Peyer's patch (tissue), 4 donors: ENCODE results near the gene WARS2. TPM values are rescaled to one million over a fixed set of nuclear protein-coding genes. Genes with fewer than 3 reads are reported as not detected.
A peak's percentile ranks its signal among the peaks of the same experiment; 100 is the strongest.

Experiments
- DNase-seq, 3 donors: peaks; one replicate each; pipeline ENCODE4 v3.0.0-alpha.2; 2017 to 2019
- H3K27ac ChIP-seq, 4 donors: fragments of 200-600 bp; sonication (generic); one replicate each; pipeline ENCODE4 v1.5.1; 2016 to 2019
- H3K27me3 ChIP-seq, 2 donors: fragments of 200-600 bp; sonication (generic); one replicate each; pipeline ENCODE4 v1.5.1; 2019
- H3K36me3 ChIP-seq, 3 donors: fragments of 200-600 bp; sonication (generic); one replicate each; pipeline ENCODE4 v1.5.1; 2016 to 2019
- H3K4me1 ChIP-seq, 4 donors: fragments of 200-600 bp; sonication (generic); one replicate each; pipeline ENCODE4 v1.5.1; 2016 to 2019
- H3K4me3 ChIP-seq, 4 donors: fragments of 200-600 bp; sonication (generic); 1 replicate in 3 of 4; 2 replicates in 1 of 4; pipeline ENCODE4 v1.5.1; 2016 to 2019; ENCODE audit warnings: mild to moderate bottlenecking in 1 of 4
- H3K9me3 ChIP-seq, 4 donors: fragments of 200-600 bp; sonication (generic); one replicate each; pipeline ENCODE4 v1.5.1; 2016 to 2019; ENCODE audit warnings: mild to moderate bottlenecking in 1 of 4
- CTCF ChIP-seq, 6 experiments: fragments of 450-650 bp in 4 of 6; fragments of 200-600 bp in 2 of 6; sonication (generic) in 1 of 6; IDR thresholded peaks; one replicate each; pipeline ENCODE4 v1.5.1; 2017 to 2019; ENCODE audit warnings: antibody characterized with exemption in 6 of 6, mild to moderate bottlenecking in 3 of 6, moderate library complexity in 1 of 6
- POLR2A ChIP-seq, 2 donors: fragments of 450-650 bp; IDR thresholded peaks; one replicate each; pipeline ENCODE4 v1.5.1; 2017; ENCODE audit warnings: antibody characterized with exemption in 2 of 2, mild to moderate bottlenecking in 2 of 2, moderate library complexity in 2 of 2
- total RNA-seq, 4 donors: library from RNA; depleted of rRNA; stranded (reverse); fragments of >200 nt; gene quantifications; one replicate each; pipeline ENCODE4 v1.1.0, GENCODE V29; 2016

Gene WARS2
- total RNA-seq, 4 donors from 2014 or later = 7.5 to 20.6 (median 10.6) TPM

GRCh38 chr1:119052267-119052666 is 88.2 kb downstream of the WARS2 start:
- H3K27me3 ChIP-seq = no peaks in the 10 kb centered on the region
- no peak overlapping the region for H3K27ac ChIP-seq
- H3K4me1 ChIP-seq = no peaks in the 10 kb centered on the region
- no peaks in the 10 kb centered on the region for H3K9me3 ChIP-seq
- TF ChIP-seq CTCF (IDR thresholded peaks at IDR 0.05) (no peak), POLR2A (IDR thresholded peaks at IDR 0.05) (no peak)
- H3K36me3 ChIP-seq = no peaks in the 10 kb centered on the region
- no peak overlapping the region for H3K4me3 ChIP-seq
- DNase-seq = no peak

- H3K4me3 ChIP-seq = no peak overlapping the region
- H3K27ac ChIP-seq = no peak overlapping the region
- H3K27me3 ChIP-seq = no peaks in the 10 kb centered on the region
- no peak for DNase-seq
- no peaks in the 10 kb centered on the region for H3K36me3 ChIP-seq
- no peaks in the 10 kb centered on the region for H3K4me1 ChIP-seq
- no peaks in the 10 kb centered on the region for H3K9me3 ChIP-seq
- no peak for TF ChIP-seq CTCF (IDR thresholded peaks at IDR 0.05)
- no peak for TF ChIP-seq POLR2A (IDR thresholded peaks at IDR 0.05)
Observed at GRCh38 chr1:119048624-119049404, 91.6 kb downstream of the WARS2 start.

- no peaks in the 10 kb centered on the region for H3K36me3 ChIP-seq
- peak overlapping the region in 1 of 4 donors; percentile 52 for H3K27ac ChIP-seq
- H3K4me3 ChIP-seq = no peak overlapping the region
- DNase-seq = no peak
- TF ChIP-seq CTCF (IDR thresholded peaks at IDR 0.05) (no peak), POLR2A (IDR thresholded peaks at IDR 0.05) (no peak)
- no peaks in the 10 kb centered on the region for H3K9me3 ChIP-seq
- H3K27me3 ChIP-seq = no peaks in the 10 kb centered on the region
- H3K4me1 ChIP-seq = no peaks in the 10 kb centered on the region
Observed at GRCh38 chr1:119046785-119047438, 93.5 kb downstream of the WARS2 start.

GRCh38 chr1:119046429-119046784 is 94.0 kb downstream of the WARS2 start:
- Histone ChIP-seq H3K4me1 (no peaks in the 10 kb centered on the region), H3K27me3 (no peaks in the 10 kb centered on the region), H3K36me3 (no peaks in the 10 kb centered on the region), H3K9me3 (no peaks in the 10 kb centered on the region), H3K4me3 (no peak overlapping the region), H3K27ac (peak overlapping the region in 2 of 4 donors; percentile 3 to 52)
- DNase-seq = no peak
- TF ChIP-seq POLR2A (IDR thresholded peaks at IDR 0.05) (no peak), CTCF (IDR thresholded peaks at IDR 0.05) (no peak)

GRCh38 chr1:119045096-119045746 is 95.2 kb downstream of the WARS2 start:
- no peak for DNase-seq
- Histone ChIP-seq H3K27me3 (no peaks in the 10 kb centered on the region), H3K4me1 (no peaks in the 10 kb centered on the region), H3K4me3 (no peak overlapping the region), H3K9me3 (no peaks in the 10 kb centered on the region), H3K36me3 (no peaks in the 10 kb centered on the region), H3K27ac (peak overlapping the region in 1 of 4 donors; percentile 21)
- no peak for TF ChIP-seq POLR2A (IDR thresholded peaks at IDR 0.05)
- no peak for TF ChIP-seq CTCF (IDR thresholded peaks at IDR 0.05)
